Fibroblast of lung (primary cell): Measurements from ENCODE around the gene PDE1A. TPM values are rescaled to one million over a fixed set of nuclear protein-coding genes. Genes with fewer than 3 reads are reported as not detected.

Experiments
- DNase-seq, 2 donors: peaks; one replicate each; pipeline versions ENCODE4 v3.0.0 to v3.0.0-alpha.2; 2010; ENCODE audit warnings: low read depth in 2 of 2
- H2AFZ ChIP-seq: 2 replicates; pipeline ENCODE4 v1.5.1; 2012; ENCODE audit warnings: low read length, control low read depth, inconsistent platforms
- H3K27ac ChIP-seq: 2 replicates; pipeline ENCODE4 v1.5.1; 2011; ENCODE audit warnings: low read length, control low read depth; ENCODE audit not compliant: insufficient read depth
- H3K27me3 ChIP-seq: 2 replicates; pipeline ENCODE4 v1.5.1; 2011; ENCODE audit warnings: mild to moderate bottlenecking, low read length; ENCODE audit not compliant: control insufficient read depth, insufficient read depth
- H3K36me3 ChIP-seq: 2 replicates; pipeline ENCODE4 v1.5.1; 2011; ENCODE audit warnings: low read length; ENCODE audit not compliant: control insufficient read depth, insufficient read depth
- H3K4me1 ChIP-seq: 2 replicates; pipeline ENCODE4 v1.5.1; 2011; ENCODE audit warnings: low read length; ENCODE audit not compliant: control insufficient read depth, insufficient read depth; ENCODE audit errors: extremely low read depth
- H3K4me2 ChIP-seq: 2 replicates; pipeline ENCODE4 v1.5.1; 2011; ENCODE audit warnings: low read length, control low read depth; ENCODE audit not compliant: insufficient read depth; ENCODE audit errors: extremely low read depth
- H3K4me3 ChIP-seq, 4 experiments: fragments of 200-600 bp in 1 of 4; sonication (generic) in 1 of 4; replicated peaks in 1 of 4; 2 replicates each; pipeline ENCODE4 v1.5.1; 2011 to 2016; ENCODE audit warnings: low read length in 4 of 4, low read depth in 3 of 4, mild to moderate bottlenecking in 3 of 4, control low read depth in 2 of 4, inconsistent platforms in 1 of 4, mixed read lengths in 1 of 4; ENCODE audit not compliant: insufficient read depth in 1 of 4; ENCODE audit errors: control extremely low read depth in 1 of 4
- H3K79me2 ChIP-seq: 2 replicates; pipeline ENCODE4 v1.5.1; 2012; ENCODE audit warnings: mild to moderate bottlenecking, low read length, inconsistent platforms; ENCODE audit not compliant: control insufficient read depth, insufficient read depth
- H3K9ac ChIP-seq: 2 replicates; pipeline ENCODE4 v1.5.1; 2011; ENCODE audit warnings: mild to moderate bottlenecking, low read length, control low read depth; ENCODE audit not compliant: insufficient read depth
- H3K9me3 ChIP-seq: 2 replicates; pipeline ENCODE4 v1.5.1; 2012; ENCODE audit warnings: low read depth, low read length; ENCODE audit not compliant: control insufficient read depth, insufficient read depth
- H4K20me1 ChIP-seq: 2 replicates; pipeline ENCODE4 v1.5.1; 2011; ENCODE audit warnings: low read length; ENCODE audit not compliant: control insufficient read depth, insufficient read depth; ENCODE audit errors: extremely low read depth
- EZH2 ChIP-seq: IDR thresholded peaks from 2 replicates; pipeline ENCODE4 v1.5.1; 2012; ENCODE audit warnings: low read length, control low read depth, mild to moderate bottlenecking; ENCODE audit errors: missing control alignments
- polyA plus RNA-seq, 2 donors: library from polyadenylated mRNA; depleted of rRNA in 1 of 2; stranded (reverse) in 1 of 2; unstranded in 1 of 2; fragments of >200 nt; gene quantifications; 2 replicates each; pipeline ENCODE4 v1.2.1, GENCODE V29; 2011 to 2012; ENCODE audit warnings: missing spikeins in 1 of 2
- total RNA-seq: library from RNA; depleted of rRNA; stranded (reverse); fragments of >200 nt; gene quantifications from 2 replicates; pipeline ENCODE4 v1.2.1, GENCODE V29; 2014
- TF ChIP-seq, protein P1 (sequence below), 2 donors: IDR thresholded peaks in 1 of 2; conservative IDR thresholded peaks in 1 of 2; 1 replicate in 1 of 2; 2 replicates in 1 of 2; pipeline ENCODE4 v1.5.1; 2011 to 2012; ENCODE audit warnings: low read length in 2 of 2, control low read depth in 1 of 2, inconsistent platforms in 1 of 2, low read depth in 1 of 2, mild to moderate bottlenecking in 1 of 2

The PDE1A gene
- total and polyA plus RNA-seq, 2 donors (not counting 1 experiment from before 2014, with no cell fraction given) = 4.0 to 7.1 TPM

DNA sequence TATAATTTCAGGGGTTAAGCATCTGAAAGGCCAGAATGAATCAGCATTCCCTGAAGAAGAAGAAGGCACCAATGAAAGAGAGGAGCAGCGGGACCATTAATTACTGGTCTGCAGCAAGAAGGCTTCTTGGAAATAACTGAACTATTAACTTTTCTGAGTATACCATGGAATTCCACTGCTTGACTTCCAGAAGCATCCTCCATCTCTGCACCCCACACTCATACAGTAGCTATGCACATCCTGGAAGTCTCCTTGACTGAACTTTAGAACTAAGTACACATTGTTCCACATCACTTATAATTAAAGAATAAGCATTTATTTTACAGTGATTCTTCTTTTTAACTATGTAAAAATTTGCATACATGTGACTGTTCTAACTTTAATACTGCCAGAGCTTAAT lies 309.6 kb downstream of the PDE1A start:
- Histone ChIP-seq H3K27me3 (no peaks in the 10 kb centered on the region), H3K4me3 (no peak overlapping the region), H2AFZ (no peak overlapping the region), H3K27ac (no peak overlapping the region), H3K4me2 (no peak overlapping the region), H3K9ac (no peak overlapping the region), H3K4me1 (no peaks in the 10 kb centered on the region), H4K20me1 (no peaks in the 10 kb centered on the region), H3K9me3 (no peaks in the 10 kb centered on the region), H3K36me3 (no peaks in the 10 kb centered on the region), H3K79me2 (no peaks in the 10 kb centered on the region)
- no peak for TF ChIP-seq EZH2
- TF ChIP-seq, protein P1, sequence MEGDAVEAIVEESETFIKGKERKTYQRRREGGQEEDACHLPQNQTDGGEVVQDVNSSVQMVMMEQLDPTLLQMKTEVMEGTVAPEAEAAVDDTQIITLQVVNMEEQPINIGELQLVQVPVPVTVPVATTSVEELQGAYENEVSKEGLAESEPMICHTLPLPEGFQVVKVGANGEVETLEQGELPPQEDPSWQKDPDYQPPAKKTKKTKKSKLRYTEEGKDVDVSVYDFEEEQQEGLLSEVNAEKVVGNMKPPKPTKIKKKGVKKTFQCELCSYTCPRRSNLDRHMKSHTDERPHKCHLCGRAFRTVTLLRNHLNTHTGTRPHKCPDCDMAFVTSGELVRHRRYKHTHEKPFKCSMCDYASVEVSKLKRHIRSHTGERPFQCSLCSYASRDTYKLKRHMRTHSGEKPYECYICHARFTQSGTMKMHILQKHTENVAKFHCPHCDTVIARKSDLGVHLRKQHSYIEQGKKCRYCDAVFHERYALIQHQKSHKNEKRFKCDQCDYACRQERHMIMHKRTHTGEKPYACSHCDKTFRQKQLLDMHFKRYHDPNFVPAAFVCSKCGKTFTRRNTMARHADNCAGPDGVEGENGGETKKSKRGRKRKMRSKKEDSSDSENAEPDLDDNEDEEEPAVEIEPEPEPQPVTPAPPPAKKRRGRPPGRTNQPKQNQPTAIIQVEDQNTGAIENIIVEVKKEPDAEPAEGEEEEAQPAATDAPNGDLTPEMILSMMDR (conservative IDR thresholded peaks at IDR 0.05 in 1 of 2, IDR thresholded peaks at IDR 0.05 in 1 of 2; ENCODE audit: low read depth in 1 of 2, low read length in 2 of 2) = no peak
- peak in 1 of 2 donors; percentile 62 for DNase-seq

GRCh38 chr2:182116774-182117173 lies 310.1 kb downstream of the PDE1A start:
- Histone ChIP-seq H3K36me3 (no peaks in the 10 kb centered on the region), H3K27ac (no peak overlapping the region), H3K27me3 (no peaks in the 10 kb centered on the region), H3K4me3 (no peak overlapping the region), H3K9me3 (no peaks in the 10 kb centered on the region), H3K4me2 (no peak overlapping the region), H3K9ac (no peak overlapping the region), H3K79me2 (no peaks in the 10 kb centered on the region), H3K4me1 (no peaks in the 10 kb centered on the region), H2AFZ (no peak overlapping the region), H4K20me1 (no peaks in the 10 kb centered on the region)
- DNase-seq = no peak
- TF ChIP-seq, protein P1 (conservative IDR thresholded peaks at IDR 0.05 in 1 of 2, IDR thresholded peaks at IDR 0.05 in 1 of 2; ENCODE audit: low read depth in 1 of 2, low read length in 2 of 2) = no peak
- no peak for TF ChIP-seq EZH2

DNA sequence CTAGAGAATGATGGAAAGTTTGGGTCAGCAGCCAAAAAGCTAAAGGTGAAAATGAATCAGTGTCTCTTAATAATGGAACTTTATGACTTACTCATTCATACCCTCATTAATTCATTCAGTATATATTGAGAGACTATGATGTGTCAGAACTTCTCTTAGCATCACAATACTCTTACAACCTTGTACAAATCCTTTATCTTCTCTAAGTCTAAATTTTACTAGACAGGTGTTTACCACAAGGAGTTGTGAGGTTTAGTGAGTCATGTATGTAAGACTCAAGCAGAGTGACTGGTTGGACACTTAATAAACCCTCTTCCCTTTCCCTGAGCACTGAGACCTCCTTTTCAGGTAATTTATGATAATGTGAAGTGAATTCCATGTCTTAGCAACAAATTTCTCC lies 311.6 kb downstream of the PDE1A start:
- H2AFZ ChIP-seq = no peak overlapping the region
- no peaks in the 10 kb centered on the region for H3K4me1 ChIP-seq
- no peak overlapping the region for H3K9ac ChIP-seq
- no peaks in the 10 kb centered on the region for H3K27me3 ChIP-seq
- no peak overlapping the region for H3K27ac ChIP-seq
- H4K20me1 ChIP-seq = no peaks in the 10 kb centered on the region
- H3K36me3 ChIP-seq = no peaks in the 10 kb centered on the region
- H3K4me2 ChIP-seq = no peak overlapping the region
- H3K79me2 ChIP-seq = no peaks in the 10 kb centered on the region
- no peak for TF ChIP-seq EZH2
- TF ChIP-seq, protein P1 (conservative IDR thresholded peaks at IDR 0.05 in 1 of 2, IDR thresholded peaks at IDR 0.05 in 1 of 2; ENCODE audit: low read depth in 1 of 2, low read length in 2 of 2) = no peak
- DNase-seq = no peak
- no peaks in the 10 kb centered on the region for H3K9me3 ChIP-seq
- no peak overlapping the region for H3K4me3 ChIP-seq
